H9 (cell line): Measurements from ENCODE around the gene CYTH3. TPM values are rescaled to one million over a fixed set of nuclear protein-coding genes. Genes with fewer than 3 reads are reported as not detected.

Experiments used
- DNase-seq: peaks from one replicate; pipeline ENCODE4 v3.0.0-alpha.2; 2017
- H2AFZ ChIP-seq: one replicate; pipeline ENCODE4 v1.6.1; 2013; ENCODE audit warnings: mild to moderate bottlenecking, low read length, control low read depth, moderate library complexity
- H2AK5ac ChIP-seq: 2 replicates; pipeline ENCODE4 v1.6.1; 2013; ENCODE audit warnings: low read length, control low read depth, mixed read lengths; ENCODE audit not compliant: insufficient read length
- H2BK120ac ChIP-seq: one replicate; pipeline ENCODE4 v1.6.1; 2013; ENCODE audit warnings: low read depth, mild to moderate bottlenecking, low read length, control low read depth, inconsistent platforms; ENCODE audit not compliant: poor library complexity, severe bottlenecking
- H2BK12ac ChIP-seq: 2 replicates; pipeline ENCODE4 v1.6.1; 2013; ENCODE audit warnings: low read length, control low read depth, mixed read lengths, low read depth; ENCODE audit not compliant: insufficient read length
- H2BK15ac ChIP-seq: 2 replicates; pipeline ENCODE4 v1.6.1; 2013; ENCODE audit warnings: low read depth, low read length, control low read depth
- H2BK20ac ChIP-seq: one replicate; pipeline ENCODE4 v1.6.1; 2013; ENCODE audit warnings: low read depth, mild to moderate bottlenecking, low read length, control low read depth, inconsistent platforms; ENCODE audit not compliant: poor library complexity, severe bottlenecking
- H2BK5ac ChIP-seq: 2 replicates; pipeline ENCODE4 v1.6.1; 2013; ENCODE audit warnings: low read length, control low read depth, mixed read lengths; ENCODE audit not compliant: insufficient read length
- H3K14ac ChIP-seq: 2 replicates; pipeline ENCODE4 v1.6.1; 2013; ENCODE audit warnings: low read length, control low read depth; ENCODE audit not compliant: insufficient read depth
- H3K18ac ChIP-seq: 2 replicates; pipeline ENCODE4 v1.6.1; 2013; ENCODE audit warnings: low read depth, mild to moderate bottlenecking, mixed read lengths, low read length, control low read depth; ENCODE audit not compliant: insufficient read length
- H3K23ac ChIP-seq: 2 replicates; pipeline ENCODE4 v1.6.1; 2013; ENCODE audit warnings: low read length, control low read depth, mixed read lengths, low read depth; ENCODE audit not compliant: insufficient read length
- H3K23me2 ChIP-seq: 2 replicates; pipeline ENCODE4 v1.6.1; 2013; ENCODE audit warnings: low read depth, mild to moderate bottlenecking, mixed read lengths, low read length, control low read depth; ENCODE audit not compliant: insufficient read length, poor library complexity, severe bottlenecking
- H3K27ac ChIP-seq: 2 replicates; pipeline ENCODE4 v1.5.1; 2013; ENCODE audit warnings: low read length, control low read depth, mixed read lengths, low read depth; ENCODE audit not compliant: insufficient read length
- H3K27me3 ChIP-seq: 2 replicates; pipeline ENCODE4 v1.6.1; 2013; ENCODE audit warnings: low read length, control low read depth, inconsistent platforms; ENCODE audit not compliant: insufficient read depth
- H3K4ac ChIP-seq: 2 replicates; pipeline ENCODE4 v1.6.1; 2013; ENCODE audit warnings: low read depth, mild to moderate bottlenecking, control low read depth, inconsistent platforms, low read length, moderate library complexity
- H3K4me1 ChIP-seq: 2 replicates; pipeline ENCODE4 v1.6.1; 2013; ENCODE audit warnings: low read length, control low read depth, inconsistent platforms; ENCODE audit not compliant: insufficient read depth
- H3K4me2 ChIP-seq: 2 replicates; pipeline ENCODE4 v1.6.1; 2013; ENCODE audit warnings: low read length, control low read depth, mixed read lengths; ENCODE audit not compliant: insufficient read length, insufficient read depth
- H3K56ac ChIP-seq: 2 replicates; pipeline ENCODE4 v1.6.1; 2013; ENCODE audit warnings: low read depth, mild to moderate bottlenecking, mixed read lengths, low read length, control low read depth; ENCODE audit not compliant: insufficient read length
- H3K79me1 ChIP-seq: 2 replicates; pipeline ENCODE4 v1.6.1; 2013; ENCODE audit warnings: low read depth, mild to moderate bottlenecking, moderate library complexity, low read length, control low read depth, inconsistent platforms; ENCODE audit not compliant: insufficient read depth, poor library complexity, severe bottlenecking
- H3K79me2 ChIP-seq: 2 replicates; pipeline ENCODE4 v1.6.1; 2013; ENCODE audit warnings: low read length, control low read depth, inconsistent platforms; ENCODE audit not compliant: insufficient read depth
- H3K9ac ChIP-seq: 2 replicates; pipeline ENCODE4 v1.6.1; 2013; ENCODE audit warnings: low read length, control low read depth, mixed read lengths; ENCODE audit not compliant: insufficient read length; ENCODE audit errors: extremely low read depth
- H3K9me3 ChIP-seq: one replicate; pipeline ENCODE4 v1.6.1; 2013; ENCODE audit warnings: low read depth, low read length, inconsistent platforms; ENCODE audit not compliant: control insufficient read depth
- H3T11ph ChIP-seq: one replicate; pipeline ENCODE4 v1.6.1; 2013; ENCODE audit warnings: mild to moderate bottlenecking, low read length, control low read depth, inconsistent platforms
- H4K20me1 ChIP-seq: one replicate; pipeline ENCODE4 v1.6.1; 2013; ENCODE audit not compliant: control insufficient read depth, insufficient read length, insufficient read depth
- H4K5ac ChIP-seq: 2 replicates; pipeline ENCODE4 v1.6.1; 2013; ENCODE audit warnings: low read depth, mild to moderate bottlenecking, mixed read lengths, low read length, control low read depth; ENCODE audit not compliant: insufficient read length
- H4K8ac ChIP-seq: replicated peaks from 2 replicates; pipeline ENCODE4 v1.6.1; 2013; ENCODE audit warnings: low read length, control low read depth, mixed read lengths, low read depth; ENCODE audit not compliant: insufficient read length
- H4K91ac ChIP-seq: 2 replicates; pipeline ENCODE4 v1.6.1; 2013; ENCODE audit warnings: low read depth, mild to moderate bottlenecking, moderate library complexity, mixed read lengths, low read length, control low read depth; ENCODE audit not compliant: insufficient read length
- H3K27ac Mint-ChIP-seq, 3 experiments: 2 replicates in 2 of 3; 3 replicates in 1 of 3; pipeline ENCODE4 v1.8.0; 2020 to 2021; ENCODE audit warnings: mixed read lengths in 3 of 3, mild to moderate bottlenecking in 1 of 3, moderate library complexity in 1 of 3
- H3K27me3 Mint-ChIP-seq: 2 replicates; pipeline ENCODE4 v1.8.0; 2021; ENCODE audit warnings: low read depth, mild to moderate bottlenecking, moderate library complexity, mixed read lengths
- H3K36me3 Mint-ChIP-seq, 3 experiments: 2 replicates in 2 of 3; 3 replicates in 1 of 3; pipeline ENCODE4 v1.8.0; 2020 to 2021; ENCODE audit warnings: low read depth in 3 of 3, mixed read lengths in 3 of 3; ENCODE audit not compliant: insufficient read depth in 1 of 3
- H3K4me1 Mint-ChIP-seq, 2 experiments: 2 replicates each; pipeline ENCODE4 v1.8.0; 2020; ENCODE audit warnings: mixed read lengths in 2 of 2
- H3K4me3 Mint-ChIP-seq, 2 experiments: 2 replicates in 1 of 2; 3 replicates in 1 of 2; pipeline ENCODE4 v1.8.0; 2020 to 2021; ENCODE audit warnings: mild to moderate bottlenecking in 2 of 2, mixed read lengths in 2 of 2, moderate library complexity in 1 of 2
- H3K9me3 Mint-ChIP-seq, 2 experiments: 2 replicates in 1 of 2; 3 replicates in 1 of 2; pipeline ENCODE4 v1.8.0; 2020; ENCODE audit warnings: mild to moderate bottlenecking in 2 of 2, mixed read lengths in 2 of 2, moderate library complexity in 1 of 2
- WGBS: extraction: QIAGEN DNeasy Blood & Tissue Kit; methylation state at CpG from one replicate; pipeline ENCODE4 v1.1.7; 2013; ENCODE audit warnings: missing lambda C conversion rate, low lambda C conversion rate, mixed read lengths; ENCODE audit not compliant: insufficient read length; ENCODE audit errors: extremely low coverage; 5-methylcytosine and 5-hydroxymethylcytosine counted together
- total RNA-seq: library from RNA; stranded (reverse); gene quantifications from 2 replicates; pipeline ENCODE4 v1.2.1, GENCODE V29; 2021
- TF ChIP-seq, protein P1 (sequence below): fragments of 200-600 bp; sonication (generic); conservative IDR thresholded peaks from 3 replicates; pipeline ENCODE4 v1.8.0; 2021; ENCODE audit warnings: antibody characterized with exemption, mild to moderate bottlenecking

The CYTH3 gene
- total RNA-seq, 1 experiment from 2014 or later = 12.3 TPM

DNA sequence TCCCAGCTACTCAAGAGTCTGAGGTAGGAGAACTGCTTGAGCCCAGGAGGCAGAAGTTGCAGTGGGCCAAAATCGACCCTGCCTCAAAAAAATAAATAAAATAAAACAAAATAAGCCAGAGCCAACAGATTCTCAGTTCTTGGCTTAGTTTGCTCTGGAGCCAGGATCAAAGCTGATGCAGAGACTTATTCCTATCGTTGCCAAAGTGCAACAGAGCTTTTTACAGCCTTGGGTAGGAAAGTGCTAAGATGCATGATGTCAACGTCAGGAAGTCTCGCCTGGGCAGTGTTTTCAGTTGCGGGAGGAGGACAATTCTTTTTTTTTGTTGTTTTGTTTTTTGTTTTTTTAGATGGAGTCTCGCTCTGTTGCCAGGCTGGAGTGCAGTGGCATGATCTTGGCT is 43.8 kb upstream of the CYTH3 start:
- Histone ChIP-seq H3K27ac (no peak overlapping the region), H3K14ac (no peak overlapping the region), H3K9ac (no peak overlapping the region), H4K20me1 (no peaks in the 10 kb centered on the region), H3K79me1 (no peaks in the 10 kb centered on the region), H3K4me1 (peaks cover 3% of the 10 kb centered on the region; the same call in 1 of the 2 replicates), H2BK12ac (no peak overlapping the region), H2BK5ac (no peak overlapping the region), H4K91ac (no peak overlapping the region), H2BK20ac (no peak overlapping the region), H4K8ac (no peak overlapping the region), H3K27me3 (no peaks in the 10 kb centered on the region), H3T11ph (no peak overlapping the region), H3K79me2 (no peaks in the 10 kb centered on the region), H3K9me3 (no peaks in the 10 kb centered on the region), H2BK120ac (no peak overlapping the region), H3K56ac (no peak overlapping the region), H3K4me2 (no peak overlapping the region), H3K23me2 (no peaks in the 10 kb centered on the region), H3K4ac (no peak overlapping the region), H3K23ac (no peak overlapping the region), H4K5ac (no peak overlapping the region), H3K18ac (no peak overlapping the region), H2AK5ac (no peak overlapping the region), H2BK15ac (no peak overlapping the region), H2AFZ (no peak overlapping the region)
- TF ChIP-seq, protein P1, sequence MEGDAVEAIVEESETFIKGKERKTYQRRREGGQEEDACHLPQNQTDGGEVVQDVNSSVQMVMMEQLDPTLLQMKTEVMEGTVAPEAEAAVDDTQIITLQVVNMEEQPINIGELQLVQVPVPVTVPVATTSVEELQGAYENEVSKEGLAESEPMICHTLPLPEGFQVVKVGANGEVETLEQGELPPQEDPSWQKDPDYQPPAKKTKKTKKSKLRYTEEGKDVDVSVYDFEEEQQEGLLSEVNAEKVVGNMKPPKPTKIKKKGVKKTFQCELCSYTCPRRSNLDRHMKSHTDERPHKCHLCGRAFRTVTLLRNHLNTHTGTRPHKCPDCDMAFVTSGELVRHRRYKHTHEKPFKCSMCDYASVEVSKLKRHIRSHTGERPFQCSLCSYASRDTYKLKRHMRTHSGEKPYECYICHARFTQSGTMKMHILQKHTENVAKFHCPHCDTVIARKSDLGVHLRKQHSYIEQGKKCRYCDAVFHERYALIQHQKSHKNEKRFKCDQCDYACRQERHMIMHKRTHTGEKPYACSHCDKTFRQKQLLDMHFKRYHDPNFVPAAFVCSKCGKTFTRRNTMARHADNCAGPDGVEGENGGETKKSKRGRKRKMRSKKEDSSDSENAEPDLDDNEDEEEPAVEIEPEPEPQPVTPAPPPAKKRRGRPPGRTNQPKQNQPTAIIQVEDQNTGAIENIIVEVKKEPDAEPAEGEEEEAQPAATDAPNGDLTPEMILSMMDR = no peak
- no peak overlapping the region for H3K27ac Mint-ChIP-seq
- H3K4me1 Mint-ChIP-seq = peaks cover 4 to 7% of the 10 kb centered on the region in 2 experiments
- no peaks in the 10 kb centered on the region for H3K27me3 Mint-ChIP-seq
- no peak overlapping the region for H3K4me3 Mint-ChIP-seq
- no peaks in the 10 kb centered on the region for H3K36me3 Mint-ChIP-seq
- DNase-seq = no peak
- no CpG with 5 or more reads among the region's 6 CpGs for WGBS
- no peaks in the 10 kb centered on the region for H3K9me3 Mint-ChIP-seq
